Pancreas (tissue), 10 donors: ENCODE results near the gene LDHAL6B. TPM values are rescaled to one million over a fixed set of nuclear protein-coding genes. Genes with fewer than 3 reads are reported as not detected.
A peak's percentile ranks its signal among the peaks of the same experiment; 100 is the strongest.

Experiments
- ATAC-seq, 4 donors: fragments of 200-7000 bp; cut with Tn5 transposase; one replicate each; pipeline versions ENCODE4 v1.8.0 to v1.9.1; 2020; ENCODE audit warnings: mild to moderate bottlenecking in 4 of 4, moderate library complexity in 4 of 4
- DNase-seq, 6 donors: peaks; one replicate each; pipeline ENCODE4 v3.0.0-alpha.2; 2020
- FAIRE-seq: peaks from 2 replicates; lab custom pipeline; 2012; peaks lifted over from hg19 to GRCh38; lab: Jason Lieb, UNC
- H3K27ac ChIP-seq, 4 donors: fragments of 200-600 bp; sonication (generic); 1 replicate in 3 of 4; 2 replicates in 1 of 4; pipeline versions ENCODE4 v1.5.0 to v1.8.0; 2020
- H3K27me3 ChIP-seq, 4 donors: fragments of 200-600 bp; one replicate each; pipeline ENCODE4 v1.8.0; 2021
- H3K36me3 ChIP-seq, 3 donors: fragments of 200-600 bp; sonication (generic) in 1 of 3; one replicate each; pipeline versions ENCODE4 v1.5.0 to v1.8.0; 2020 to 2021
- H3K4me1 ChIP-seq, 3 donors: fragments of 200-600 bp; one replicate each; pipeline ENCODE4 v1.8.0; 2021
- H3K4me3 ChIP-seq, 4 donors: fragments of 200-600 bp; sonication (generic) in 2 of 4; one replicate each; pipeline versions ENCODE4 v1.5.0 to v1.8.0; 2020 to 2021
- H3K9me3 ChIP-seq, 4 donors: fragments of 200-600 bp; one replicate each; pipeline ENCODE4 v1.8.0; 2021
- CTCF ChIP-seq, 4 donors: fragments of 200-600 bp; sonication (generic) in 3 of 4; IDR thresholded peaks; one replicate each; pipeline versions ENCODE4 v1.5.0 to v1.8.0; 2021; ENCODE audit warnings: antibody characterized with exemption in 4 of 4
- WGBS, 2 donors: extraction: QIAGEN DNeasy Blood & Tissue Kit; methylation state at CpG; one replicate each; pipeline ENCODE4 v1.1.7; 2013; 5-methylcytosine and 5-hydroxymethylcytosine counted together
- intact Hi-C, 3 donors: fragments of 100-400 bp; cut with DNase I; formaldehyde crosslinking; loops; one replicate each; pipeline versions ENCODE4 v1.11.1 to v1.14.2; 2022
- polyA plus RNA-seq, 2 donors: library from polyadenylated mRNA; stranded (reverse); fragments of 200-250 nt; gene quantifications; one replicate each; pipeline ENCODE4 v1.2.3, GENCODE V29; 2013
- total RNA-seq, 6 donors: library from RNA; stranded (reverse); fragmentation: NEBNext Ultra II Directional in 4 of 6; extraction: Animal tissue kit (Norgen Biotek cat#: 25700) in 4 of 6; gene quantifications; one replicate each; pipeline versions ENCODE4 v1.2.1 to v1.2.4, GENCODE V29; 2021 to 2023
- donor health status: healthy with polysubstance abuse.
- donor health status: DM: no; HTN: no; CAD: no; lungs with moderate emphysema.
- donor health status: DM: no; HTN: no; CAD: no.
- donor health status: control.
- donor health status: control.
- donor health status: Bipolar disorder and iron deficiency.
- donor health status: DM: yes; HTN: yes; CAD: no.
- donor health status: DM: no; HTN: no; CAD: no.
- donor health status: DM: no; HTN: no; CAD: no.
- donor health status: DM: yes; HTN: yes; CAD: no.

Gene LDHAL6B
- total and polyA plus RNA-seq, 8 donors = not detected

GRCh38 chr15:59199626-59200465 lies 6.8 kb upstream of the LDHAL6B start:
- Histone ChIP-seq H3K4me1 (no peaks in the 10 kb centered on the region), H3K4me3 (no peak overlapping the region), H3K27me3 (no peaks in the 10 kb centered on the region), H3K36me3 (peaks cover 0 to 9% (median 4%) of the 10 kb centered on the region in 3 donors), H3K27ac (no peak overlapping the region), H3K9me3 (no peaks in the 10 kb centered on the region)
- WGBS, 2 donors = 84 to 86% methylated on average over 10 of the region's 10 CpGs
- no peak for TF ChIP-seq CTCF (IDR thresholded peaks at IDR 0.05)
- ATAC-seq (peak in 1 of 4 donors; percentile 39), DNase-seq (no peak), FAIRE-seq (no peak)
- intact Hi-C loops = no loop called here

- H3K27me3 ChIP-seq = no peaks in the 10 kb centered on the region
- H3K4me3 ChIP-seq = no peak overlapping the region
- ATAC-seq = no peak
Measured at GRCh38 chr15:59200560-59200959, 6.1 kb upstream of the LDHAL6B start.

DNA sequence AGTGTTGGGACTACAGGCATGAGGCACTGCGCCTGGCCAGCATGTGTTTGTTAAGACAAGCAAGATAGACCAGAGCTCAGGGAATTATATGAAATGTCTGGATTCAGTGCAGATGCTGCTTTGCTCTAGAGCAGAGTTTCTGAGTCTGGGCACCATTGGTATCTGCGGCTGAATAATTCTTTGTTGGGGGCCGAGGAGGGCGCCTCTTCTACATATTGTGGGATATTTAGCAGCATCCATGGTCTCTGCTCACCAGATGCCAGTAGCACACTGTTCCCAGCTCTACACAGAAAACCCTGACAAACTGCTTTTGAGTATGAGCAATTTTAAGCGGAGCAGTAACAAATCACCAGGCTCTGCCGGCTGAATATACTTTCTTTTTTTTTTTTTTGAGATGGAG lies 3.6 kb upstream of the LDHAL6B start:
- Histone ChIP-seq H3K27ac (no peak overlapping the region), H3K4me3 (no peak overlapping the region), H3K9me3 (no peaks in the 10 kb centered on the region), H3K4me1 (no peaks in the 10 kb centered on the region), H3K36me3 (peaks cover 0 to 7% (median 4%) of the 10 kb centered on the region in 3 donors), H3K27me3 (no peaks in the 10 kb centered on the region)
- ATAC-seq (no peak), FAIRE-seq (no peak), DNase-seq (no peak)
- TF ChIP-seq CTCF (IDR thresholded peaks at IDR 0.05) = no peak
- intact Hi-C loops = no loop called here
- 94 to 95% methylated on average over 6 of the region's 6 CpGs for WGBS, 2 donors

More at GRCh38 chr15:59200560-59200959, 6.1 kb upstream of the LDHAL6B start:
- Histone ChIP-seq H3K36me3 (peaks cover 0 to 6% (median 4%) of the 10 kb centered on the region in 3 donors), H3K9me3 (no peaks in the 10 kb centered on the region), H3K4me1 (no peaks in the 10 kb centered on the region), H3K27ac (no peak overlapping the region)
- FAIRE-seq (no peak), DNase-seq (no peak)
- intact Hi-C loops = no loop called here
- no peak for TF ChIP-seq CTCF (IDR thresholded peaks at IDR 0.05)
- 93 to 96% methylated on average over 9 of the region's 9 CpGs for WGBS, 2 donors

- Histone ChIP-seq H3K27ac (no peak overlapping the region), H3K36me3 (peaks cover 0 to 13% (median 4%) of the 10 kb centered on the region in 3 donors), H3K4me3 (no peak overlapping the region), H3K27me3 (no peaks in the 10 kb centered on the region), H3K9me3 (no peaks in the 10 kb centered on the region), H3K4me1 (no peaks in the 10 kb centered on the region)
- intact Hi-C loops = no loop called here
- WGBS, 2 donors = 80 to 91% methylated on average over 3 of the region's 3 CpGs
- FAIRE-seq = no peak
- TF ChIP-seq CTCF (IDR thresholded peaks at IDR 0.05) = no peak
- no peak for DNase-seq
- ATAC-seq = no peak
Measured at GRCh38 chr15:59203657-59204056, 3.0 kb upstream of the LDHAL6B start.
